Body of pancreas (tissue), 4 donors: ENCODE data around the gene DDIT4.

Source experiments
- POLR2A ChIP-seq, 3 donors: fragments of 450-650 bp; IDR thresholded peaks; one replicate each; pipeline ENCODE4 v1.6.1; 2016; ENCODE audit warnings: antibody characterized with exemption in 3 of 3, mild to moderate bottlenecking in 2 of 3
- TF ChIP-seq, protein P1 (sequence below), 7 experiments: fragments of 450-650 bp in 4 of 7; fragments of 200-600 bp in 3 of 7; sonication (generic) in 3 of 7; IDR thresholded peaks; one replicate each; pipeline ENCODE4 v1.5.1; 2016 to 2019; ENCODE audit warnings: antibody characterized with exemption in 7 of 7

- TF ChIP-seq, protein P1, sequence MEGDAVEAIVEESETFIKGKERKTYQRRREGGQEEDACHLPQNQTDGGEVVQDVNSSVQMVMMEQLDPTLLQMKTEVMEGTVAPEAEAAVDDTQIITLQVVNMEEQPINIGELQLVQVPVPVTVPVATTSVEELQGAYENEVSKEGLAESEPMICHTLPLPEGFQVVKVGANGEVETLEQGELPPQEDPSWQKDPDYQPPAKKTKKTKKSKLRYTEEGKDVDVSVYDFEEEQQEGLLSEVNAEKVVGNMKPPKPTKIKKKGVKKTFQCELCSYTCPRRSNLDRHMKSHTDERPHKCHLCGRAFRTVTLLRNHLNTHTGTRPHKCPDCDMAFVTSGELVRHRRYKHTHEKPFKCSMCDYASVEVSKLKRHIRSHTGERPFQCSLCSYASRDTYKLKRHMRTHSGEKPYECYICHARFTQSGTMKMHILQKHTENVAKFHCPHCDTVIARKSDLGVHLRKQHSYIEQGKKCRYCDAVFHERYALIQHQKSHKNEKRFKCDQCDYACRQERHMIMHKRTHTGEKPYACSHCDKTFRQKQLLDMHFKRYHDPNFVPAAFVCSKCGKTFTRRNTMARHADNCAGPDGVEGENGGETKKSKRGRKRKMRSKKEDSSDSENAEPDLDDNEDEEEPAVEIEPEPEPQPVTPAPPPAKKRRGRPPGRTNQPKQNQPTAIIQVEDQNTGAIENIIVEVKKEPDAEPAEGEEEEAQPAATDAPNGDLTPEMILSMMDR (IDR thresholded peaks at IDR 0.05): no peak
- no peak for TF ChIP-seq POLR2A (IDR thresholded peaks at IDR 0.05)
Observed at GRCh38 chr10:72321248-72322029, 47.7 kb downstream of the DDIT4 start.
